ENCODE results near the gene PPP2R2D.
"Not testable (repeated sequence)": the region's sequence is repeated elsewhere in the genome, so short reads cannot be mapped to it uniquely, and the experiment has no call there.

The PPP2R2D gene

GRCh38 chr10:131909014-131909808 lies 8.4 kb downstream of the PPP2R2D start:
- DNase-seq = no peak

GRCh38 chr10:131909929-131910328 lies 9.1 kb downstream of the PPP2R2D start:
- DNase-seq = no peak

GRCh38 chr10:131910663-131911314 lies 10.0 kb downstream of the PPP2R2D start:
- no peak for DNase-seq

GRCh38 chr10:131911451-131911850 lies 10.6 kb downstream of the PPP2R2D start:
- DNase-seq = no peak

GRCh38 chr10:131912620-131913019 lies 11.8 kb downstream of the PPP2R2D start:
- DNase-seq = no peak

- no peak for DNase-seq
These were observed 14.7 kb downstream of the PPP2R2D start for GRCh38 chr10:131915484-131915883.

- DNase-seq = no peak
These were observed 15.4 kb downstream of the PPP2R2D start for GRCh38 chr10:131915990-131916766.

- DNase-seq = not testable (repeated sequence)
These were observed 16.0 kb downstream of the PPP2R2D start for GRCh38 chr10:131916767-131917160.

GRCh38 chr10:131917496-131917895 lies 16.7 kb downstream of the PPP2R2D start:
- not testable (repeated sequence) for DNase-seq

GRCh38 chr10:131919461-131919860 lies 18.7 kb downstream of the PPP2R2D start:
- DNase-seq = not testable (repeated sequence)

- no peak for DNase-seq
These were observed 19.3 kb downstream of the PPP2R2D start for GRCh38 chr10:131920151-131920550.

GRCh38 chr10:131920693-131921092 lies 19.9 kb downstream of the PPP2R2D start:
- no peak for DNase-seq

- no peak for DNase-seq
These were observed 20.4 kb downstream of the PPP2R2D start for GRCh38 chr10:131921184-131921583.

- no peak for DNase-seq
These were observed 22.4 kb downstream of the PPP2R2D start for GRCh38 chr10:131923038-131923756.

- DNase-seq = no peak
These were observed 24.3 kb downstream of the PPP2R2D start for GRCh38 chr10:131925011-131925649.

GRCh38 chr10:131925716-131926115 lies 24.9 kb downstream of the PPP2R2D start:
- DNase-seq = no peak

GRCh38 chr10:131926253-131926652 lies 25.4 kb downstream of the PPP2R2D start:
- no peak for DNase-seq

GRCh38 chr10:131926743-131927595 lies 26.2 kb downstream of the PPP2R2D start:
- no peak for DNase-seq

- DNase-seq = no peak
These were observed 27.7 kb downstream of the PPP2R2D start for GRCh38 chr10:131928248-131929095.

- no peak for DNase-seq
These were observed 28.5 kb downstream of the PPP2R2D start for GRCh38 chr10:131929122-131929845.

All from NCI-H1930 (cell line).